Body of pancreas (tissue), 4 donors: ENCODE measurements around the gene OXCT1. TPM values are rescaled to one million over a fixed set of nuclear protein-coding genes. Genes with fewer than 3 reads are reported as not detected.
A peak's percentile ranks its signal among the peaks of the same experiment; 100 is the strongest.

ENCODE experiments used
- ATAC-seq: fragments of 150-250 bp; one replicate; pipeline ENCODE4 v1.9.1; 2016
- DNase-seq, 4 donors: peaks; one replicate each; pipeline ENCODE4 v3.0.0-alpha.2; 2019
- H3K27ac ChIP-seq, 4 donors: fragments of 200-600 bp; sonication (generic); 1 replicate in 3 of 4; 2 replicates in 1 of 4; pipeline versions ENCODE4 v1.5.1 to v1.6.1; 2016 to 2019; ENCODE audit warnings: mild to moderate bottlenecking in 1 of 4, mixed read lengths in 1 of 4, moderate library complexity in 1 of 4
- H3K27me3 ChIP-seq, 2 donors: fragments of 200-600 bp; sonication (generic); one replicate each; pipeline ENCODE4 v1.6.0; 2016; ENCODE audit warnings: mild to moderate bottlenecking in 1 of 2
- H3K36me3 ChIP-seq, 2 donors: fragments of 200-600 bp; sonication (generic); replicated peaks in 1 of 2; 2 replicates each; pipeline ENCODE4 v1.5.1; 2016; ENCODE audit warnings: low read depth in 2 of 2; ENCODE audit not compliant: insufficient read depth in 1 of 2
- H3K4me1 ChIP-seq: fragments of 200-600 bp; sonication (generic); one replicate; pipeline ENCODE4 v1.6.0; 2016
- H3K4me3 ChIP-seq, 2 donors: fragments of 200-600 bp; sonication (generic); 1 replicate in 1 of 2; 2 replicates in 1 of 2; pipeline ENCODE4 v1.5.1; 2016 to 2019
- H3K9me3 ChIP-seq, 3 donors: fragments of 200-600 bp; sonication (generic); 1 replicate in 2 of 3; 2 replicates in 1 of 3; pipeline ENCODE4 v1.5.1; 2016
- CTCF ChIP-seq, 7 experiments: fragments of 450-650 bp in 4 of 7; fragments of 200-600 bp in 3 of 7; sonication (generic) in 3 of 7; IDR thresholded peaks; one replicate each; pipeline ENCODE4 v1.5.1; 2016 to 2019; ENCODE audit warnings: antibody characterized with exemption in 7 of 7
- POLR2A ChIP-seq, 3 donors: fragments of 450-650 bp; IDR thresholded peaks; one replicate each; pipeline ENCODE4 v1.6.1; 2016; ENCODE audit warnings: antibody characterized with exemption in 3 of 3, mild to moderate bottlenecking in 2 of 3
- WGBS, 2 donors: methylation state at CpG; one replicate each; pipeline ENCODE4 v1.1.5; 2017; 5-methylcytosine and 5-hydroxymethylcytosine counted together
- intact Hi-C: fragments of 100-400 bp; cut with DNase I; formaldehyde crosslinking; loops from one replicate; pipeline ENCODE4 v1.15.1; 2023
- total RNA-seq, 2 donors: library from RNA; depleted of rRNA; stranded (reverse); fragments of >200 nt; gene quantifications; one replicate each; pipeline ENCODE4 v1.1.0, GENCODE V29; 2016

OXCT1 gene
- total RNA-seq, 2 donors from 2014 or later: 3.9 to 7.9 TPM

- DNase-seq: no peak
- Histone ChIP-seq H3K36me3 (no peaks in the 10 kb centered on the region), H3K4me3 (no peak overlapping the region), H3K27me3 (no peaks in the 10 kb centered on the region), H3K4me1 (peaks cover 4% of the 10 kb centered on the region), H3K27ac (no peak overlapping the region), H3K9me3 (no peaks in the 10 kb centered on the region)
- TF ChIP-seq POLR2A (IDR thresholded peaks at IDR 0.05): no peak
- TF ChIP-seq CTCF (IDR thresholded peaks at IDR 0.05): no peak
- ATAC-seq: no peak
- WGBS, 2 donors: 96 to 100% methylated on average over 3 of the region's 3 CpGs
- intact Hi-C loops: no loop called here
Observed at GRCh38 chr5:41837793-41838192, 32.4 kb downstream of the OXCT1 start.

- H3K4me1 ChIP-seq: no peaks in the 10 kb centered on the region
- WGBS, 2 donors: 62 to 67% methylated on average over 3 of the region's 3 CpGs
- no peaks in the 10 kb centered on the region for H3K27me3 ChIP-seq
- H3K4me3 ChIP-seq: no peak overlapping the region
- intact Hi-C loops: no loop called here
- ATAC-seq: no peak
- no peaks in the 10 kb centered on the region for H3K36me3 ChIP-seq
- H3K27ac ChIP-seq: no peak overlapping the region
- peak in 2 of 4 donors; percentile 12 to 17 for DNase-seq
- TF ChIP-seq POLR2A (IDR thresholded peaks at IDR 0.05) (no peak), CTCF (IDR thresholded peaks at IDR 0.05) (no peak)
- H3K9me3 ChIP-seq: no peaks in the 10 kb centered on the region
Observed at GRCh38 chr5:41835645-41836044, 34.6 kb downstream of the OXCT1 start.

- Histone ChIP-seq H3K36me3 (no peaks in the 10 kb centered on the region), H3K27me3 (no peaks in the 10 kb centered on the region), H3K4me1 (no peaks in the 10 kb centered on the region), H3K27ac (no peak overlapping the region), H3K9me3 (no peaks in the 10 kb centered on the region), H3K4me3 (no peak overlapping the region)
- 17 to 67% methylated on average over 1 of the region's 1 CpG for WGBS, 2 donors
- DNase-seq: no peak
- ATAC-seq: no peak
- TF ChIP-seq CTCF (IDR thresholded peaks at IDR 0.05) (no peak), POLR2A (IDR thresholded peaks at IDR 0.05) (no peak)
- intact Hi-C loops: no loop called here
Observed at GRCh38 chr5:41834506-41834905, 35.7 kb downstream of the OXCT1 start.

GRCh38 chr5:41832430-41832829, 37.8 kb downstream of the OXCT1 start:
- H3K9me3 ChIP-seq: no peaks in the 10 kb centered on the region
- no peak overlapping the region for H3K4me3 ChIP-seq
- no peaks in the 10 kb centered on the region for H3K27me3 ChIP-seq
- DNase-seq (no peak), ATAC-seq (no peak)
- TF ChIP-seq CTCF (IDR thresholded peaks at IDR 0.05): no peak
- TF ChIP-seq POLR2A (IDR thresholded peaks at IDR 0.05): no peak
- no peaks in the 10 kb centered on the region for H3K4me1 ChIP-seq
- H3K36me3 ChIP-seq: no peaks in the 10 kb centered on the region
- WGBS, 2 donors: 77 to 78% methylated on average over 3 of the region's 3 CpGs
- intact Hi-C loops: no loop called here
- H3K27ac ChIP-seq: no peak overlapping the region

- no peaks in the 10 kb centered on the region for H3K4me1 ChIP-seq
- intact Hi-C loops: no loop called here
- WGBS, 2 donors: 83 to 96% methylated on average over 3 of the region's 3 CpGs
- ATAC-seq (no peak), DNase-seq (no peak)
- no peaks in the 10 kb centered on the region for H3K36me3 ChIP-seq
- H3K27me3 ChIP-seq: no peaks in the 10 kb centered on the region
- no peak overlapping the region for H3K27ac ChIP-seq
- no peaks in the 10 kb centered on the region for H3K9me3 ChIP-seq
- H3K4me3 ChIP-seq: no peak overlapping the region
- no peak for TF ChIP-seq POLR2A (IDR thresholded peaks at IDR 0.05)
- TF ChIP-seq CTCF (IDR thresholded peaks at IDR 0.05): no peak
Observed at GRCh38 chr5:41831155-41831554, 39.1 kb downstream of the OXCT1 start.
